ENCODE data around the gene CADM1. TPM values are rescaled to one million over a fixed set of nuclear protein-coding genes. Genes with fewer than 3 reads are reported as not detected.

The CADM1 gene
- total RNA-seq, 2 experiments from 2014 or later = 0.47 to 0.63 TPM

DNA sequence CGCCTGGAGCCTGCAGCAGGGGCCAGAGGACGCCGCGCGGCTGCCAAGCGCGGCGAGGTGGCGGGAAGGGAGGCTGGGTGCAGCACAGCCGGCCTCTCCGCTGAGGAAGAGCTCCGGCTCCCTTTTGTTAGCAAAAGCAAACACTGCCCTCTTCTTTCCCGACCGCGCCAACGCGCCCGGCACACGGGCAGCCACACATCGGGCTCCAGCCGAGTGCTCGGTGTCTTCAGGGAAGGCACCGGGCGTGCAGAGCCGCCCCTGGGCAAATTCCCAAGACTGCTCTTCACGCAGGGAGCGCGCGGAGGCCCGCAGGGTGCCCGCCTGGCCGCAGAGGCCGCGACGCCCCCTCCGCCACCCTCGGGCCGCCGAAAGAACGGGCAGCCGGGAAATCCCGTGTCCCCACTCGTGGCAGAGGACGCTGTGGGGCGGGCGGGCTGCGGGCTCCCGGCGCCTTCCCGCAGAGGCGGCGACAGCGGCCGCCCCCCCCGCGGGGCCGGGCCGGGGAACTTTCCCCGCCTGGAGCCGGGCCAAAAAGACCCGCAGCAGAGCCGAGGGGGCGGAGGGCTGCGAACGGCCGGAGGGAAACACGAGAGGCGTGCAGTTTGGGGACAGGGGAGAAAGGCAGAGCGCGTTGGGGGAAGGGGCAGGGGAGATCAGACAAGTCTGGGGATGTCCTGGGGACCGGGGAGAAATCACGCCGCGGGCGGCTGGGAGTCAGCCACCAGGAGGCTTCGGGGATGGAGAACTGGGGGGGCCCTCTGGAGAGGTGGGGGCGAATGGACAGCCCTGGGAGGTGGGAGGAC, 931 bp downstream of the CADM1 start:
- H3K4me3 Mint-ChIP-seq = peak overlapping the region; percentile 46
- ATAC-seq (no peak), DNase-seq (peak; percentile 8)
- H3K27me3 Mint-ChIP-seq = peaks cover 34% of the 10 kb centered on the region
- no peaks in the 10 kb centered on the region for H3K36me3 Mint-ChIP-seq (ENCODE audit: low read depth)
- CTCF ChIA-PET = no interaction called here
- H3K27ac Mint-ChIP-seq = no peak overlapping the region
- H3K9me3 Mint-ChIP-seq = no peaks in the 10 kb centered on the region
- TF ChIP-seq, protein P1, sequence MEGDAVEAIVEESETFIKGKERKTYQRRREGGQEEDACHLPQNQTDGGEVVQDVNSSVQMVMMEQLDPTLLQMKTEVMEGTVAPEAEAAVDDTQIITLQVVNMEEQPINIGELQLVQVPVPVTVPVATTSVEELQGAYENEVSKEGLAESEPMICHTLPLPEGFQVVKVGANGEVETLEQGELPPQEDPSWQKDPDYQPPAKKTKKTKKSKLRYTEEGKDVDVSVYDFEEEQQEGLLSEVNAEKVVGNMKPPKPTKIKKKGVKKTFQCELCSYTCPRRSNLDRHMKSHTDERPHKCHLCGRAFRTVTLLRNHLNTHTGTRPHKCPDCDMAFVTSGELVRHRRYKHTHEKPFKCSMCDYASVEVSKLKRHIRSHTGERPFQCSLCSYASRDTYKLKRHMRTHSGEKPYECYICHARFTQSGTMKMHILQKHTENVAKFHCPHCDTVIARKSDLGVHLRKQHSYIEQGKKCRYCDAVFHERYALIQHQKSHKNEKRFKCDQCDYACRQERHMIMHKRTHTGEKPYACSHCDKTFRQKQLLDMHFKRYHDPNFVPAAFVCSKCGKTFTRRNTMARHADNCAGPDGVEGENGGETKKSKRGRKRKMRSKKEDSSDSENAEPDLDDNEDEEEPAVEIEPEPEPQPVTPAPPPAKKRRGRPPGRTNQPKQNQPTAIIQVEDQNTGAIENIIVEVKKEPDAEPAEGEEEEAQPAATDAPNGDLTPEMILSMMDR (IDR thresholded peaks at IDR 0.05) = no peak
- peaks cover 11% of the 10 kb centered on the region for H3K4me1 Mint-ChIP-seq (ENCODE audit: low read depth)
- POLR2A ChIA-PET = no interaction called here
- intact Hi-C loops (cut with micrococcal nuclease) = no loop called here

DNA sequence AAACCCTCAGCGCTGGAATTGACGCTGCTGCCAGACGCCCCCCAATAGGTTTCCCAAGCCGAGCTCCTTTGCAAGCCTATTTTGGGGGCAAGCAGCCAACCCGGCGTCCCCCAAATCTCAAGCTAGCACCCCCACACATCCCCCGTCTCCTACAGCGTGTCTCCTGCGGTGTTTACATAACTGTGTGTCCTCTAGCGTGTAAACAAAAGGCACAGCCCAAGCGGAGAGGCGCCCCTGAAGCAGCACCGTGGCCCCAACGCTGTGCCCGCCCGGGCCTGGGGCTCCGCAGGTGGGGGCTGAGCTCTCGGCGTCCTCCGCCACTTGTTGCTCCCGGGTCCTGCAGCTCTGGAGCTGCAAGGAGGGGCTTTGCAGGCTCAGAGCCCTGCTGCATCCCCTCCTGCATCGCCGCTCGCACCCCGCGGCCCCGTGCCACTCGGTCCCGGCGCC, 1.6 kb downstream of the CADM1 start:
- Mint-ChIP-seq H3K4me3 (no peak overlapping the region), H3K4me1 (ENCODE audit: low read depth) (peaks cover 11% of the 10 kb centered on the region), H3K9me3 (no peaks in the 10 kb centered on the region), H3K27me3 (peaks cover 36% of the 10 kb centered on the region), H3K27ac (no peak overlapping the region), H3K36me3 (ENCODE audit: low read depth) (no peaks in the 10 kb centered on the region)
- intact Hi-C loops (cut with micrococcal nuclease) = no loop called here
- TF ChIP-seq, protein P1 (IDR thresholded peaks at IDR 0.05) = no peak
- CTCF ChIA-PET = no interaction called here
- POLR2A ChIA-PET = no interaction called here
- ATAC-seq (no peak), DNase-seq (no peak)

DNA sequence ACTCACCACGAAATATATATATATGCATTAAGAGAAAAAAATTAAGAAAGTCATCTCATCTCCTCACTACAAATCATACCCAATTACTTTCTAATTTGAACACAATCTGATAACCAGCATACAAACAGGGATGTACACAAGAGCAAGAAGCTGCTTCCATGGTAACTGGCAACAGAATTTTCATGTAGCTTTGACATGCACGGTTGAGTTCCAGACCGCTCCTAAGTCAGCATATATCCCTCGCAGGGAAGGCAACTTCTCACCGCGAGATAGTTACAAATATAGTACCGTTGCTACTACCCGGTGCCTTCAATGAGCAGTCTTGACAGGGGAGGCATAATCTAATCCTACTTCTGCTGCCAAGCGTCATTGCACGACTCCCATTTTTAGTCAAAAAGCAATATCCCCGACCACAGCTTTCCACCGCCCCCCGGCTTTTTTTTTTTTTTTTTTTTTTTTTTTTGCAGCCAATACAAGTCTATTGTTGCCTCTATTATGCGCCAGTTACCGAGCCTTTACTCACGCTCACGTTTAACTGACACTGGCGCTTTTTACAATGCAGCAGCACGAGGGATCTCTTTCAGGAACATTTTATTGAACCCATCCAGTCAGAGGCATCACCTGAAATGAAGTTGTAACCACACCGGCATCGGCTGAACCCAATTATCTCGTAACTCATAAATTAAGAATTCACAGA, 2.2 kb downstream of the CADM1 start:
- ATAC-seq (no peak), DNase-seq (peak; percentile 3)
- no peak overlapping the region for H3K4me3 Mint-ChIP-seq
- intact Hi-C loops (cut with micrococcal nuclease) = no loop called here
- H3K27me3 Mint-ChIP-seq = peaks cover 38% of the 10 kb centered on the region
- no peak overlapping the region for H3K27ac Mint-ChIP-seq
- TF ChIP-seq, protein P1 (IDR thresholded peaks at IDR 0.05) = no peak
- peaks cover 11% of the 10 kb centered on the region for H3K4me1 Mint-ChIP-seq (ENCODE audit: low read depth)
- no peaks in the 10 kb centered on the region for H3K36me3 Mint-ChIP-seq (ENCODE audit: low read depth)
- CTCF ChIA-PET = no interaction called here
- no peaks in the 10 kb centered on the region for H3K9me3 Mint-ChIP-seq
- POLR2A ChIA-PET = interaction anchor here (1.2 kb wide), 1 partner anchor 9 kb away, joined by 4 read pairs; no protein-coding TSS in a partner anchor

DNA sequence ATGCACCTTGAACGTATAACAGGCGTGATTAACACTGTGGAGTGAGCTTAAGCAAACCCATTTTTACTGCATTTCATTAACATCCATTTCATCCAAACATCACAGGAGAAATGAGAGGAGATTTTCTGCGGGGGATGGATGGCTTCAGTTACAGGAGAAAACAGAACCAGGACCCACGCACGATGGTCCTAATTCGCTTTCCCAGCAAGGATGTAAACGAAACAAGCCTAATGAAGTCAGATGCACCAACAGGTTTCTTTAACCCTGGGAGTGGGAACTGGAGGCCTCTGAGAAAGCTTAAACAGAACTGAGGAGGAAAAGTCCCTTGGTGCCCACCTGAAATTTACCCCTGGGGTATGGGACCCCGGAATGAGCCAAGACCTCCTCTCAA, 2.7 kb downstream of the CADM1 start:
- DNase-seq (no peak), ATAC-seq (no peak)
- TF ChIP-seq, protein P1 (IDR thresholded peaks at IDR 0.05) = no peak
- Mint-ChIP-seq H3K9me3 (no peaks in the 10 kb centered on the region), H3K4me1 (ENCODE audit: low read depth) (peaks cover 11% of the 10 kb centered on the region), H3K36me3 (ENCODE audit: low read depth) (no peaks in the 10 kb centered on the region), H3K4me3 (no peak overlapping the region), H3K27me3 (peaks cover 37% of the 10 kb centered on the region), H3K27ac (no peak overlapping the region)
- ChIA-PET CTCF (no interaction called here), POLR2A (interaction anchor here (1.2 kb wide), 1 partner anchor 9 kb away, joined by 4 read pairs; no protein-coding TSS in a partner anchor)
- intact Hi-C loops (cut with micrococcal nuclease) = no loop called here
